ENCODE results near the gene AMHR2. TPM values are rescaled to one million over a fixed set of nuclear protein-coding genes. Genes with fewer than 3 reads are reported as not detected.

Gene AMHR2
- total and polyA plus RNA-seq, 2 experiments from 2014 or later = 0.24 TPM; not detected in 1

- H2AFZ ChIP-seq = no peak overlapping the region
- H3F3A ChIP-seq (replicated peaks; ENCODE audit: low read depth) = peaks cover 40% of the 10 kb centered on the region
- H3K36me3 ChIP-seq (ENCODE audit: insufficient read depth) = peaks cover 55% of the 10 kb centered on the region
- H3K27me3 ChIP-seq (ENCODE audit: insufficient read depth) = no peaks in the 10 kb centered on the region
- no peaks in the 10 kb centered on the region for H3K9me2 ChIP-seq (ENCODE audit: insufficient read depth)
- Mint-ChIP-seq H3K9me3 (no peaks in the 10 kb centered on the region), H3K27me3 (ENCODE audit: insufficient read depth, low read depth, poor library complexity) (peaks cover 24% of the 10 kb centered on the region), H3K27ac (no peak overlapping the region), H3K4me3 (peak overlapping the region; percentile 97), H3K4me1 (peaks cover 31% of the 10 kb centered on the region), H3K36me3 (ENCODE audit: low read depth) (peaks cover 64% of the 10 kb centered on the region)
- peak overlapping the region; percentile 77 for H3K4me2 ChIP-seq
- H3K79me2 ChIP-seq (replicated peaks; ENCODE audit: insufficient read depth) = peaks cover 70% of the 10 kb centered on the region
- peak overlapping the region; percentile 77 for H3K4me3 ChIP-seq
- H3K27ac ChIP-seq (ENCODE audit: low read depth) = peak overlapping the region; percentile 27; the same call in 1 of the 2 replicates
- DNase-seq (ENCODE audit: low spot score) (no peak), ATAC-seq (no peak)
- no peak for TF ChIP-seq EZH2 (IDR thresholded peaks at IDR 0.05; ENCODE audit: low read depth, unreplicated experiment)
- TF ChIP-seq, protein P1, sequence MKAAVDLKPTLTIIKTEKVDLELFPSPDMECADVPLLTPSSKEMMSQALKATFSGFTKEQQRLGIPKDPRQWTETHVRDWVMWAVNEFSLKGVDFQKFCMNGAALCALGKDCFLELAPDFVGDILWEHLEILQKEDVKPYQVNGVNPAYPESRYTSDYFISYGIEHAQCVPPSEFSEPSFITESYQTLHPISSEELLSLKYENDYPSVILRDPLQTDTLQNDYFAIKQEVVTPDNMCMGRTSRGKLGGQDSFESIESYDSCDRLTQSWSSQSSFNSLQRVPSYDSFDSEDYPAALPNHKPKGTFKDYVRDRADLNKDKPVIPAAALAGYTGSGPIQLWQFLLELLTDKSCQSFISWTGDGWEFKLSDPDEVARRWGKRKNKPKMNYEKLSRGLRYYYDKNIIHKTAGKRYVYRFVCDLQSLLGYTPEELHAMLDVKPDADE (IDR thresholded peaks at IDR 0.05) = no peak
- no peak for TF ChIP-seq POLR2AphosphoS5 (IDR thresholded peaks at IDR 0.05; ENCODE audit: low read depth)
- no peak for TF ChIP-seq STAT1 (IDR thresholded peaks at IDR 0.05; ENCODE audit: unreplicated experiment)
- TF ChIP-seq CTCF (conservative IDR thresholded peaks at IDR 0.05; ENCODE audit: low read depth in 2 of 2) = no peak
- TF ChIP-seq ZNF462 (CRISPR knock-in tag; IDR thresholded peaks at IDR 0.05) = no peak
- no peak for TF ChIP-seq CREB1 (CRISPR knock-in tag; IDR thresholded peaks at IDR 0.05; ENCODE audit: low read depth)
- no peak for TF ChIP-seq ZNF331 (CRISPR knock-in tag; IDR thresholded peaks at IDR 0.05; ENCODE audit: low read depth)
- no peak for TF ChIP-seq ZNF114 (CRISPR knock-in tag; IDR thresholded peaks at IDR 0.05)
- peaks cover 61% of the 10 kb centered on the region for H4K20me1 ChIP-seq (replicated peaks; ENCODE audit: insufficient read depth)
- H3K4me1 ChIP-seq (ENCODE audit: insufficient read depth) = peaks cover 9% of the 10 kb centered on the region; the same call in 1 of the 2 replicates
These were observed 30.4 kb downstream of the AMHR2 start for GRCh38 chr12:53453953-53454640.
